ENCODE results near the gene OR51E1.

GRCh38 chr11:4677948-4678347 lies 34.2 kb downstream of the OR51E1 start:
- no peak for TF ChIP-seq YBX1 (IDR thresholded peaks at IDR 0.05)
- TF ChIP-seq ZBTB11 (CRISPR knock-in tag; IDR thresholded peaks at IDR 0.05), result no peak
- TF ChIP-seq POLR2AphosphoS5 (IDR thresholded peaks at IDR 0.05; ENCODE audit: low read length), result no peak
- TF ChIP-seq MTA2 (IDR thresholded peaks at IDR 0.05; ENCODE audit: low read depth), result no peak
- no peak for TF ChIP-seq FOS (IDR thresholded peaks at IDR 0.05; ENCODE audit: borderline replicate concordance, extremely low read depth, insufficient read length)
- no peak for TF ChIP-seq REST (IDR thresholded peaks at IDR 0.05; ENCODE audit: low read depth, low read length)
- no peak for TF ChIP-seq ELK1 (IDR thresholded peaks at IDR 0.05; ENCODE audit: low read depth, low read length)
- no peak for TF ChIP-seq USF1 (IDR thresholded peaks at IDR 0.05; ENCODE audit: borderline replicate concordance, extremely low read length, insufficient read depth, low read depth, low read length)
- no peak for TF ChIP-seq PBX3 (IDR thresholded peaks at IDR 0.05; ENCODE audit: insufficient replicate concordance, low read depth, low read length)
- TF ChIP-seq CTCF (IDR thresholded peaks at IDR 0.05 in 2 of 3, conservative IDR thresholded peaks at IDR 0.05 in 1 of 3; ENCODE audit: control insufficient read depth in 2 of 3, extremely low read depth in 1 of 3, insufficient read depth in 1 of 3, low read depth in 3 of 3, low read length in 3 of 3), result no peak
- no peak for TF ChIP-seq CHD4 (IDR thresholded peaks at IDR 0.05)
- TF ChIP-seq IRF4 (IDR thresholded peaks at IDR 0.05; ENCODE audit: low read depth, low read length), result no peak
- no peak for TF ChIP-seq GABPA (IDR thresholded peaks at IDR 0.05; ENCODE audit: low read depth)
- TF ChIP-seq JUNB (IDR thresholded peaks at IDR 0.05), result no peak
